Measurements from ENCODE around the gene KCNJ5. TPM values are rescaled to one million over a fixed set of nuclear protein-coding genes. Genes with fewer than 3 reads are reported as not detected.

The KCNJ5 gene
- total and polyA plus RNA-seq, 2 donors = 0.11 to 0.53 TPM

DNA sequence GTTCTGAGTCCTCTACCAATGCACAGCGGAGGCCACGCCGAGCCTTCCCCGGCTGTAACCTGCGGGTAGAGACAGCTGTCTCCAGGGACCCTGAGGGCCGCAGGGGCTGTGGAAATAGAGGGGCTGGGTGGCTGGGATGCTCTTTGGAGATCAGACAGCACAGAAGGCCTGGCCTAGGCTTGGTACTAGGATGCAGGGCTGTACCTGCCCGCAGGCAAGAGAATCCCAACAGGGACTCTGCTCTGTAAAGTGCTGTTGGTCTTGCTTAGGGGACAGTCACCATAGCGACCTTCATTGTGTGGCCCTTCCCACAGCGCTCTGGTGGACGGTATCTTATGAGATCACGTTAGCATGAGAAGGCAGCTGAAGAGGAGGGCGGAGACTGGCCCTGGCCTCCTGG lies 11.3 kb upstream of the KCNJ5 start:
- no peak overlapping the region for H3K4me3 ChIP-seq (ENCODE audit: low read depth, low read length)
- no peaks in the 10 kb centered on the region for H3K36me3 ChIP-seq (ENCODE audit: insufficient read depth)
- H3K27ac ChIP-seq (ENCODE audit: low read depth) = no peak overlapping the region
- 86% methylated on average over 12 of the region's 12 CpGs for WGBS
- DNase-seq (ENCODE audit: extremely low spot score) = no peak
- no peaks in the 10 kb centered on the region for H3K4me1 ChIP-seq (ENCODE audit: insufficient read depth)

- Histone ChIP-seq H3K27ac (ENCODE audit: low read depth) (no peak overlapping the region), H3K4me1 (ENCODE audit: insufficient read depth) (no peaks in the 10 kb centered on the region), H3K36me3 (ENCODE audit: insufficient read depth) (no peaks in the 10 kb centered on the region), H3K4me3 (ENCODE audit: low read depth, low read length) (no peak overlapping the region)
- no peak for DNase-seq (ENCODE audit: extremely low spot score)
- WGBS = 90% methylated on average over 8 of the region's 8 CpGs
Measured at GRCh38 chr11:128881221-128881620, 9.9 kb upstream of the KCNJ5 start.

DNA sequence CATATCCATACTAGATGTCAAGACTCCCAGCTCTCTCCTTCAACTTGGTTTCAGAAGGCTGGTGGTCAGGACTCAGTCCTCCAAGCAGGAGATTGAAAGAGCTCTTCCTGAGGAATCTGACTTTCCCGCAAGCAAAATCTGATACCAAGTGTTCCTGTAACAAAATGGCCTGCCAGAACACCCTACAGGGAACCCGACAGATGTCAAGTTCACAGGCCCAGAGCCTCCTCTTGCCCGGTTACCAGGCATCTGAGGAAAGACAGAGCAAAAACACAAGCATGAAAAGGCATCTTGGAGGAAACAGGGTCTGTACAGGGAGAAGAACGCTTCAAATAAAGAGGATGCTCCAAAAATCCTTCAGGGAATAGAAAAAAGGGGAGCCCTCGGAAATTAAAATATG lies 8.7 kb upstream of the KCNJ5 start:
- no peaks in the 10 kb centered on the region for H3K4me1 ChIP-seq (ENCODE audit: insufficient read depth)
- no peak overlapping the region for H3K4me3 ChIP-seq (ENCODE audit: low read depth, low read length)
- no peak for DNase-seq (ENCODE audit: extremely low spot score)
- no peaks in the 10 kb centered on the region for H3K36me3 ChIP-seq (ENCODE audit: insufficient read depth)
- WGBS = 74% methylated on average over 5 of the region's 5 CpGs
- no peak overlapping the region for H3K27ac ChIP-seq (ENCODE audit: low read depth)

GRCh38 chr11:128884054-128884453 lies 7.1 kb upstream of the KCNJ5 start:
- Histone ChIP-seq H3K4me1 (ENCODE audit: insufficient read depth) (no peaks in the 10 kb centered on the region), H3K36me3 (ENCODE audit: insufficient read depth) (no peaks in the 10 kb centered on the region), H3K27ac (ENCODE audit: low read depth) (no peak overlapping the region), H3K4me3 (ENCODE audit: low read depth, low read length) (no peak overlapping the region)
- WGBS = 45% methylated on average over 4 of the region's 4 CpGs
- DNase-seq (ENCODE audit: extremely low spot score) = no peak

GRCh38 chr11:128884703-128885338 lies 6.3 kb upstream of the KCNJ5 start:
- no peak for DNase-seq (ENCODE audit: extremely low spot score)
- WGBS = 28% methylated on average over 12 of the region's 12 CpGs
- H3K27ac ChIP-seq (ENCODE audit: low read depth) = no peak overlapping the region
- H3K36me3 ChIP-seq (ENCODE audit: insufficient read depth) = no peaks in the 10 kb centered on the region
- H3K4me3 ChIP-seq (ENCODE audit: low read depth, low read length) = no peak overlapping the region
- no peaks in the 10 kb centered on the region for H3K4me1 ChIP-seq (ENCODE audit: insufficient read depth)

DNA sequence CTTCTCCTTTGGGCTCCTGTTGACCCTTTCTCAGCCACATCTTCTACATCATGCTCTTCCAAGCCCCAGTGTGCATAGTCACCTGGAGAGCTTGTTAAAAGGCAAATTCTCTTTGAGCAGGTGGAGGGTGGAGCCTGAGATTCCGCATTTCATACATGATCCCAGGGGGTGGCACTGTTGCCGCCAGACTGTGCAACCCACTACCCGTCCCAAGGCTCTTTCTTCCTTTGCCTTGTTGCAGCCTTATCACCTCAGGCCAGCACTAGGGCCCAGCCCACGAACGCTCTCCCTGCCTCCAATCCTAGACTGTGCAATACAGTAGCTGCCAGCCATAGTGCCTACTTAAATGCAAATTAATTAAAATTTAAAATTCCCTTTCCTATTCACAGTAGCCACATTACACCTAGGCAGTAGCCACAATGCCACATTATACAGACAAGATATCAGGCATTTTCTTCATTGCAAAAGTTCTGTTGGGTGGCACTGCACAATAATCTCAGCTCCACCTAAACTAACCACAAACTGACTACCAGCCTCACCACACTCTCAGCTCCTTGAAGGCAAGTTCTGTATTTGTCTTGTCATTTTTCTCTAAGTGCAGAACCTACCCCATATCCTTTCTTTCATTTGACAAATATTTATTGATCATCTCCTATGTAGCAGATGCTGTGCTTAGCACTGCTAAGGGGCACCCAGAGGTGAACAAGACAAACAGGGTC lies 4.6 kb upstream of the KCNJ5 start:
- WGBS = 52% methylated on average over 5 of the region's 5 CpGs
- Histone ChIP-seq H3K4me3 (ENCODE audit: low read depth, low read length) (no peak overlapping the region), H3K4me1 (ENCODE audit: insufficient read depth) (no peaks in the 10 kb centered on the region), H3K27ac (ENCODE audit: low read depth) (no peak overlapping the region), H3K36me3 (ENCODE audit: insufficient read depth) (no peaks in the 10 kb centered on the region)
- DNase-seq (ENCODE audit: extremely low spot score) = no peak

DNA sequence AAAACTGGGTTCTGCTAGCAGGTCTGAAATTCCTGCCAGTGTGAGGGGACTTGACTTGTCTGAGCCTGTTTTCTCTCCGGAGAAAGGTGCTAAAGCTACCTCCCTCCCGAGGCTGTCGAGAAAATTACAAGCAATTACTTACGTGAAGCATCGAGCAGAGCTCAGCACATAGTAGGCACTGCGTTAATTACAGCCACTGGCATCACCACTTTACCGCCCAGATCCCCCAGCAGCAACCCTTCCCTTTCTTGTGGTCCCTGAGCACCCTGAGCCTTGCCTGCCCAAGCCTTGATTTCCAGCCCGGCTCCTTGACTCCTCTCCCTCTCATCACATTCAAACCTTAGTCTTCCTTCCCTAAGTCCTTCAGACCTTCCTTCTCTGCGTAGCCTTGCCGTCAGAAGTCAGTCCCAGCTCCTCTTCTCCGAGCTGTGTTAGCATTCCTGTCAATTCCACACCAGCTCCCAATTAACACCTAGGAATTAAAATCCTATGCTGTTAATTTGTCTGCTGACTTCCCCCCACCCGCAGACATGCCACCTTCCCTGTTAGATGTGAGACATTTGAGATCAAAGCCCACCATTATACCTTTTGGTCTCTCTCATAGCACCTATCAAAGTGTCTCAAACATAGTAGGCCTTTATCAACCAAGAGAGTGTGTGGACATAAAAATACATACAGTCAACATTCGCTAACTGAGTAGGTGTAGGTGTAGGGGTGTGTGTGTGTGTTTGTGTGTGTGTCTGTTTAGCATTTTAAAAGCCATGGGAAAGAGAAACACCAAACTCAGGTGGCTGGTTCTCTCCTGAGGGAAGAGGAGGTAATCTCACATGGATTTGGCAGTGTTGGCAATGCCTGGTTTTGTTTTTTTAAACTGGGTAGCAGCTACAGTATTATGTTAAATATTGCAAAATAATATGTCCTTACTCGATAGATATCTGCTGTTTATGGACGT lies 2.8 kb upstream of the KCNJ5 start:
- Histone ChIP-seq H3K4me3 (ENCODE audit: low read depth, low read length) (no peak overlapping the region), H3K27ac (ENCODE audit: low read depth) (no peak overlapping the region), H3K4me1 (ENCODE audit: insufficient read depth) (no peaks in the 10 kb centered on the region), H3K36me3 (ENCODE audit: insufficient read depth) (no peaks in the 10 kb centered on the region)
- no peak for DNase-seq (ENCODE audit: extremely low spot score)
- 78% methylated on average over 15 of the region's 15 CpGs for WGBS

- Histone ChIP-seq H3K4me1 (ENCODE audit: insufficient read depth) (no peaks in the 10 kb centered on the region), H3K36me3 (ENCODE audit: insufficient read depth) (no peaks in the 10 kb centered on the region), H3K4me3 (ENCODE audit: low read depth, low read length) (no peak overlapping the region), H3K27ac (ENCODE audit: low read depth) (no peak overlapping the region)
- DNase-seq (ENCODE audit: extremely low spot score) = no peak
- WGBS = 83% methylated on average over 8 of the region's 8 CpGs
Measured at GRCh38 chr11:128889657-128890213, 1.4 kb upstream of the KCNJ5 start.

- DNase-seq (ENCODE audit: extremely low spot score) = no peak
- H3K27ac ChIP-seq (ENCODE audit: low read depth) = no peak overlapping the region
- WGBS = 33% methylated on average over 9 of the region's 9 CpGs
- H3K36me3 ChIP-seq (ENCODE audit: insufficient read depth) = no peaks in the 10 kb centered on the region
- no peaks in the 10 kb centered on the region for H3K4me1 ChIP-seq (ENCODE audit: insufficient read depth)
- peak overlapping the region; percentile 40 for H3K4me3 ChIP-seq (ENCODE audit: low read depth, low read length)
Measured at GRCh38 chr11:128890216-128890542, 977 bp upstream of the KCNJ5 start.

GRCh38 chr11:128891913-128892398 lies 800 bp downstream of the KCNJ5 start:
- no peak for DNase-seq (ENCODE audit: extremely low spot score)
- H3K27ac ChIP-seq (ENCODE audit: low read depth) = no peak overlapping the region
- 70% methylated on average over 6 of the region's 6 CpGs for WGBS

DNA sequence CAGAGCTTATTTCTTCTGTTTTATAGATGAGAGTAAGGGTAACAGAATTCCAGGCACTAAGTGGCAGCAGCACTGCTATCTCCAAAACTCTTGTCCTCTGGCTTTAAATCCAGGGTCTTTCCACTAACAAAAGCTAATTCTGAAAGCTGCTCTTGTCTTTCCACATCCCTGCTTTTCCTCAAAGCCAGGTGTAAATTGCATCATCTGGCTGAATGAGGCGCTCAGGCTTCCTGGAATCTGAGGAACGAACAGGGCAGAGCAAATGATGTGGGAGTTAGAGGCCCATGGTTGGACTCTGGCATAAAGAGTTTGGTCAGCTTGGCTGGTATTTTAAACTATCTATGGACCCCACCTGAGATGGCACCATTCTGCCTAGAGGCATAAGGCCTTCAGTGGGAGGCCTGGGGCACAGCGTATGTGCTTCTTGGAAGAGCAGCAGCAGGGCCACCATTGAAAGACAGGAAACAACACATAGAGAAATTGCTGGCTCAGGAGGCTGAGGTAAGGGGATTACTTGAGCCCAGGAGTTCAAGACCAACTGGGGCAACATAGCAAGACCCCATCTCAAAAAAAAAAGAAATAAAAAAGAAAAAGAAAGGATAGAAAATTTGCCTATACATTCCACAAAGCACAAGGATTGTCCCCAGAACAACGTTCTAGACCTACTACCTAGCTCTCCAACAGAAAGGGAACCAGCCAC lies 1.9 kb downstream of the KCNJ5 start:
- Histone ChIP-seq H3K4me3 (ENCODE audit: low read depth, low read length) (no peak overlapping the region), H3K36me3 (ENCODE audit: insufficient read depth) (no peaks in the 10 kb centered on the region), H3K27ac (ENCODE audit: low read depth) (no peak overlapping the region), H3K4me1 (ENCODE audit: insufficient read depth) (no peaks in the 10 kb centered on the region)
- WGBS = 94% methylated on average over 4 of the region's 4 CpGs
- DNase-seq (ENCODE audit: extremely low spot score) = no peak

More at GRCh38 chr11:128891913-128892398, 800 bp downstream of the KCNJ5 start:
- H3K36me3 ChIP-seq (ENCODE audit: insufficient read depth) = no peaks in the 10 kb centered on the region
- H3K4me1 ChIP-seq (ENCODE audit: insufficient read depth) = no peaks in the 10 kb centered on the region
- H3K4me3 ChIP-seq (ENCODE audit: low read depth, low read length) = no peak overlapping the region

DNA sequence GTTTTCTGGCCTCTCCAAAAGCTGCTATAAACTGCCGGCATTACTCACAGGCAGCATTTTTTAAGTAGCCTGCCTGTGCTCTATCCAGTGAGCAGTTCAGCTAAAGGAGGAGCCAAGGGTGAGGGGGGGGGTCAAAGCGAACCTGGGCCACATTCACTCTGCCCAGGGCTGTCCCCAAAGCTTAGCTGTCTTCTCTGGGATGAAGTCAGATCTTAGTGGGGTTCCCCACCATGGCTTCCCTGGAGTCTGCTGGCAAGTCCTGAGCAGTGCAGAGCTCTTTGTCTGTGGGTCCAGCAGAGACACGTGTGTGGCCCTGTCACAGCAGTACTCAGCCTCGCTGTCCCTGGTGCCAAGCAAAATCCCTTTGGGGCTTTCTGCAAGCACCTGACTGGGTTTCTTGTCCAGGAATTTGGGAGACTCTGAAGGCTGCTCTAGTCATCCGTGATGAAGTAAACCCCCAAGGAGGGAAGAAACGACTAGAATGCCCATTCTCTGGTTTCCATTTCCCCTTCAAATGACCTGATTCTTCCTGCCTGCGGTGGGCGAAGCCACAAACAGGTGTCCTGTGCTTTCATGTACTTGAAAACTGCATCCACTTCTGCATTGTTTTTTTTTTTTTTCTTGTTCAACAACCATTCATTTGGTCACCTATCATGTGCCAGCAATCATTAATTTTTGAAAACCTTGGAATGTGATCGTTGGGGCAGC lies 2.6 kb downstream of the KCNJ5 start:
- H3K4me3 ChIP-seq (ENCODE audit: low read depth, low read length) = no peak overlapping the region

More for the DNA sequence above, 2.6 kb downstream of the KCNJ5 start:
- WGBS = 87% methylated on average over 9 of the region's 9 CpGs
- no peak overlapping the region for H3K27ac ChIP-seq (ENCODE audit: low read depth)
- no peaks in the 10 kb centered on the region for H3K4me1 ChIP-seq (ENCODE audit: insufficient read depth)
- no peak for DNase-seq (ENCODE audit: extremely low spot score)
- no peaks in the 10 kb centered on the region for H3K36me3 ChIP-seq (ENCODE audit: insufficient read depth)
